A673 (cell line): ENCODE measurements around the gene PLXDC2.

ENCODE experiments used
- EZH2 ChIP-seq: fragments of 200-600 bp; sonication (generic); IDR thresholded peaks from 2 replicates; pipeline ENCODE4 v1.6.1; 2017; ENCODE audit warnings: borderline replicate concordance, low read depth, mild to moderate bottlenecking, mixed read lengths, antibody characterized with exemption, low read length; ENCODE audit not compliant: poor library complexity, severe bottlenecking
- TF ChIP-seq, protein P1 (sequence below): fragments of 300-800, 200-600 bp; sonication (generic); conservative IDR thresholded peaks from 2 replicates; pipeline ENCODE4 v1.5.1; 2017; ENCODE audit warnings: low read depth, mild to moderate bottlenecking, antibody characterized with exemption, low read length, moderate library complexity, mixed read lengths

DNA sequence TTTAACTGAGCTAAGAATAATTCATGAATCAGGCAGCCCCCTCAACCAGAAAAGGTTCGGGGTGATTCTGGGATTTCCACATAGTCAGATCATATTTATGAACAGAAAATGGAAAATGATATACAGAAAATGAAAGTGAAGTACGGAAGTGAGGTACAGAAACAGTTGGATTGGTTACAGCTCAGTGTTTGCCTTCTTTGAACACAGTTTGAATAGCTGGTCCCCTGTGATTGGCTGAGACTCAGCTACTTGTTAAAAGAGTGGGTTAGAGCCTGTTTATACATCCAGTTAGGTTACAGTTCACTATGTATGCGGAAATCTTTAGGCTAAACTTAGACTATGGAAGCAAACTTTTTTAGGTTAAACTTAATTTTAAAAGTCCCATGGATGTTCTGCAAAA lies 511.7 kb downstream of the PLXDC2 start:
- no peak for TF ChIP-seq EZH2
- TF ChIP-seq, protein P1, sequence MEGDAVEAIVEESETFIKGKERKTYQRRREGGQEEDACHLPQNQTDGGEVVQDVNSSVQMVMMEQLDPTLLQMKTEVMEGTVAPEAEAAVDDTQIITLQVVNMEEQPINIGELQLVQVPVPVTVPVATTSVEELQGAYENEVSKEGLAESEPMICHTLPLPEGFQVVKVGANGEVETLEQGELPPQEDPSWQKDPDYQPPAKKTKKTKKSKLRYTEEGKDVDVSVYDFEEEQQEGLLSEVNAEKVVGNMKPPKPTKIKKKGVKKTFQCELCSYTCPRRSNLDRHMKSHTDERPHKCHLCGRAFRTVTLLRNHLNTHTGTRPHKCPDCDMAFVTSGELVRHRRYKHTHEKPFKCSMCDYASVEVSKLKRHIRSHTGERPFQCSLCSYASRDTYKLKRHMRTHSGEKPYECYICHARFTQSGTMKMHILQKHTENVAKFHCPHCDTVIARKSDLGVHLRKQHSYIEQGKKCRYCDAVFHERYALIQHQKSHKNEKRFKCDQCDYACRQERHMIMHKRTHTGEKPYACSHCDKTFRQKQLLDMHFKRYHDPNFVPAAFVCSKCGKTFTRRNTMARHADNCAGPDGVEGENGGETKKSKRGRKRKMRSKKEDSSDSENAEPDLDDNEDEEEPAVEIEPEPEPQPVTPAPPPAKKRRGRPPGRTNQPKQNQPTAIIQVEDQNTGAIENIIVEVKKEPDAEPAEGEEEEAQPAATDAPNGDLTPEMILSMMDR: no peak
